ENCODE data around the gene INSYN2B. TPM values are rescaled to one million over a fixed set of nuclear protein-coding genes. Genes with fewer than 3 reads are reported as not detected.

The INSYN2B gene
- total RNA-seq, 1 experiment from 2014 or later: 10.8 TPM

DNA sequence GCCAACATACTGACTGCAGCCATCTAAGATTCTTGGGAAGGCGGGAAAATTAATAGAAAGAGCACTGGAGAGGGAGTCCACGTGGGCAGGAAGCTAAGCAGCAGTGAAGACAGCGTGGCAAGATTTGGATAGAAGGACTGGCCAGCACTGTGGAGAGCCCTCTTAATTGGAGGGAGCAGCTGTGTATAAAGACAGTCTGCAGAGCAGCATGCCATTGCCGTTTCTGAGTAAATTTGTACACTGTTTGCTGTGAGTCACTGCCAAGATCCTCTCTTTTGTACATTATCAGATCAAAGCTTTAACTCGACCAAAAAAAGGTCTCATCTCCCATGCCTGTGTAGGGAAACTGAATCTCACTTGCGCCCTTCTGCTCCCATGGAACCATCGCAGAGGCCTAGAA, 45.3 kb downstream of the INSYN2B start:
- intact Hi-C loops (cut with micrococcal nuclease; ENCODE audit: unreplicated experiment): no loop called here
- BruUV-seq (replicated peaks): no TSS peak
- DNase-seq (ENCODE audit: low spot score): no peak
- Histone ChIP-seq H3K9me3 (ENCODE audit: low read depth, low read length, poor library complexity, severe bottlenecking) (no peaks in the 10 kb centered on the region), H3K4me1 (ENCODE audit: insufficient read depth, low read length, poor library complexity, severe bottlenecking) (no peaks in the 10 kb centered on the region), H3K36me3 (ENCODE audit: insufficient read depth, low read length, poor library complexity, severe bottlenecking) (no peaks in the 10 kb centered on the region), H3K4me3 (ENCODE audit: low read depth, low read length, poor library complexity, severe bottlenecking) (no peak overlapping the region), H3K27me3 (replicated peaks; ENCODE audit: insufficient read depth, low read depth, low read length, poor library complexity) (no peaks in the 10 kb centered on the region), H3K27ac (ENCODE audit: low read depth, low read length, poor library complexity, severe bottlenecking) (no peak overlapping the region)
- TF ChIP-seq, protein P1, sequence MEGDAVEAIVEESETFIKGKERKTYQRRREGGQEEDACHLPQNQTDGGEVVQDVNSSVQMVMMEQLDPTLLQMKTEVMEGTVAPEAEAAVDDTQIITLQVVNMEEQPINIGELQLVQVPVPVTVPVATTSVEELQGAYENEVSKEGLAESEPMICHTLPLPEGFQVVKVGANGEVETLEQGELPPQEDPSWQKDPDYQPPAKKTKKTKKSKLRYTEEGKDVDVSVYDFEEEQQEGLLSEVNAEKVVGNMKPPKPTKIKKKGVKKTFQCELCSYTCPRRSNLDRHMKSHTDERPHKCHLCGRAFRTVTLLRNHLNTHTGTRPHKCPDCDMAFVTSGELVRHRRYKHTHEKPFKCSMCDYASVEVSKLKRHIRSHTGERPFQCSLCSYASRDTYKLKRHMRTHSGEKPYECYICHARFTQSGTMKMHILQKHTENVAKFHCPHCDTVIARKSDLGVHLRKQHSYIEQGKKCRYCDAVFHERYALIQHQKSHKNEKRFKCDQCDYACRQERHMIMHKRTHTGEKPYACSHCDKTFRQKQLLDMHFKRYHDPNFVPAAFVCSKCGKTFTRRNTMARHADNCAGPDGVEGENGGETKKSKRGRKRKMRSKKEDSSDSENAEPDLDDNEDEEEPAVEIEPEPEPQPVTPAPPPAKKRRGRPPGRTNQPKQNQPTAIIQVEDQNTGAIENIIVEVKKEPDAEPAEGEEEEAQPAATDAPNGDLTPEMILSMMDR (conservative IDR thresholded peaks at IDR 0.05; ENCODE audit: low read depth, low read length): no peak
- no peak for TF ChIP-seq EZH2 (IDR thresholded peaks at IDR 0.05; ENCODE audit: borderline replicate concordance, low read depth, low read length, poor library complexity, severe bottlenecking)
- CTCF ChIA-PET: no interaction called here
- POLR2A ChIA-PET (ENCODE audit: low non-redundant PET): no interaction called here

DNA sequence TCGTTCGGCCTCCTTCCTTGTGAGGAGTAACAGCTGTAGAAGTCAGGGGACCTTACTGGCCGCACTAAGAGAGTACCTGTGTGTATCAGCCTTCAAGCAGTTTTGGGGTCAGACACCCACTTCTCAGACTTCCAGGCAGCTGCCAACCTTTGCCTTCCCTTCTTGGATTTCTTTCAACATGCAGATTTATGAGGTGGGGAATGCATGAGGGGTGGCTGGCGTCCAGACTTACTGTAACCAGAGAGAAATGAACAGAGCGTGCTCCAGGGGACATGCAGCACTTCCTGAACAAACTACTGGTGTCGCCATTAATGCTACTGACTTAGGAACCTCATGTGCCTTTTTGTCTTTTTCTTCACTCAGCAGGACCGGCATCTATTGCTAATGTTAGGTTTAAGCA, 46.7 kb downstream of the INSYN2B start:
- no peaks in the 10 kb centered on the region for H3K4me1 ChIP-seq (ENCODE audit: insufficient read depth, low read length, poor library complexity, severe bottlenecking)
- intact Hi-C loops (cut with micrococcal nuclease; ENCODE audit: unreplicated experiment): no loop called here
- no peaks in the 10 kb centered on the region for H3K36me3 ChIP-seq (ENCODE audit: insufficient read depth, low read length, poor library complexity, severe bottlenecking)
- ChIA-PET POLR2A (ENCODE audit: low non-redundant PET) (no interaction called here), CTCF (no interaction called here)
- no peaks in the 10 kb centered on the region for H3K27me3 ChIP-seq (replicated peaks; ENCODE audit: insufficient read depth, low read depth, low read length, poor library complexity)
- H3K4me3 ChIP-seq (ENCODE audit: low read depth, low read length, poor library complexity, severe bottlenecking): no peak overlapping the region
- TF ChIP-seq, protein P1 (conservative IDR thresholded peaks at IDR 0.05; ENCODE audit: low read depth, low read length): no peak
- no peak for TF ChIP-seq EZH2 (IDR thresholded peaks at IDR 0.05; ENCODE audit: borderline replicate concordance, low read depth, low read length, poor library complexity, severe bottlenecking)
- H3K27ac ChIP-seq (ENCODE audit: low read depth, low read length, poor library complexity, severe bottlenecking): no peak overlapping the region
- no peak for DNase-seq (ENCODE audit: low spot score)
- BruUV-seq (replicated peaks): no TSS peak
- H3K9me3 ChIP-seq (ENCODE audit: low read depth, low read length, poor library complexity, severe bottlenecking): no peaks in the 10 kb centered on the region

GRCh38 chr5:169933127-169933526, 47.2 kb downstream of the INSYN2B start:
- Histone ChIP-seq H3K4me3 (ENCODE audit: low read depth, low read length, poor library complexity, severe bottlenecking) (no peak overlapping the region), H3K27ac (ENCODE audit: low read depth, low read length, poor library complexity, severe bottlenecking) (no peak overlapping the region), H3K9me3 (ENCODE audit: low read depth, low read length, poor library complexity, severe bottlenecking) (no peaks in the 10 kb centered on the region), H3K4me1 (ENCODE audit: insufficient read depth, low read length, poor library complexity, severe bottlenecking) (no peaks in the 10 kb centered on the region), H3K27me3 (replicated peaks; ENCODE audit: insufficient read depth, low read depth, low read length, poor library complexity) (no peaks in the 10 kb centered on the region), H3K36me3 (ENCODE audit: insufficient read depth, low read length, poor library complexity, severe bottlenecking) (no peaks in the 10 kb centered on the region)
- BruUV-seq (replicated peaks): no TSS peak
- ChIA-PET POLR2A (ENCODE audit: low non-redundant PET) (no interaction called here), CTCF (no interaction called here)
- no peak for TF ChIP-seq EZH2 (IDR thresholded peaks at IDR 0.05; ENCODE audit: borderline replicate concordance, low read depth, low read length, poor library complexity, severe bottlenecking)
- TF ChIP-seq, protein P1 (conservative IDR thresholded peaks at IDR 0.05; ENCODE audit: low read depth, low read length): no peak
- intact Hi-C loops (cut with micrococcal nuclease; ENCODE audit: unreplicated experiment): no loop called here
- no peak for DNase-seq (ENCODE audit: low spot score)

Measured in A673 (cell line).